Measurements from ENCODE around the gene ACTG1.

Gene ACTG1

GRCh38 chr17:81540676-81541027 lies 28.1 kb upstream of the ACTG1 start:
- Histone ChIP-seq H3K4me2 (ENCODE audit: low read length, poor library complexity, severe bottlenecking) (no peak overlapping the region), H2BK5ac (ENCODE audit: low read depth, low read length, poor library complexity, severe bottlenecking) (no peak overlapping the region), H3K18ac (ENCODE audit: low read depth in 1 of 2, low read length in 2 of 2) (no peak overlapping the region), H3K27me3 (ENCODE audit: control insufficient read depth in 1 of 2, insufficient read depth in 1 of 2, low read length in 2 of 2) (peaks cover 16 to 22% of the 10 kb centered on the region in 2 experiments), H3K9ac (ENCODE audit: low read length) (no peak overlapping the region), H3K23ac (ENCODE audit: low read length in 2 of 2) (no peak overlapping the region), H2BK120ac (ENCODE audit: low read depth, low read length) (no peak overlapping the region), H3K4me1 (ENCODE audit: control insufficient read depth, insufficient read depth, low read depth, low read length) (peaks cover 20% of the 10 kb centered on the region), H2AK5ac (ENCODE audit: low read length, severe bottlenecking) (no peak overlapping the region), H3K79me1 (replicated peaks; ENCODE audit: low read length, poor library complexity, severe bottlenecking) (peaks cover 5% of the 10 kb centered on the region), H3K14ac (ENCODE audit: low read length in 2 of 2) (no peak overlapping the region), H3K36me3 (ENCODE audit: control insufficient read depth in 1 of 2, insufficient read depth in 2 of 2, low read depth in 1 of 2, low read length in 2 of 2) (peaks cover 65 to 75% of the 10 kb centered on the region in 2 experiments), H3K9me3 (ENCODE audit: control insufficient read depth, low read length) (no peaks in the 10 kb centered on the region), H2AFZ (ENCODE audit: low read depth, low read length) (no peak overlapping the region), H2BK15ac (ENCODE audit: low read depth, poor library complexity, severe bottlenecking) (no peak overlapping the region), H3K27ac (ENCODE audit: low read length, poor library complexity, severe bottlenecking) (no peak overlapping the region), H3K4ac (ENCODE audit: low read depth in 1 of 2, low read length in 2 of 2) (no peak overlapping the region), H3K4me3 (ENCODE audit: insufficient read depth in 1 of 2, low read depth in 1 of 2, low read length in 2 of 2) (no peak overlapping the region), H4K8ac (ENCODE audit: low read length) (no peak overlapping the region), H2BK12ac (ENCODE audit: low read length in 2 of 2) (no peak overlapping the region), H4K91ac (ENCODE audit: low read length) (no peak overlapping the region)
- DNase-seq = no peak
- 97% methylated on average over 14 of the region's 14 CpGs for WGBS

- Histone ChIP-seq H3K18ac (ENCODE audit: low read depth in 1 of 2, low read length in 2 of 2) (no peak overlapping the region), H3K14ac (ENCODE audit: low read length in 2 of 2) (no peak overlapping the region), H3K4me1 (ENCODE audit: control insufficient read depth, insufficient read depth, low read depth, low read length) (peaks cover 20% of the 10 kb centered on the region), H2BK12ac (ENCODE audit: low read length in 2 of 2) (no peak overlapping the region), H3K79me1 (replicated peaks; ENCODE audit: low read length, poor library complexity, severe bottlenecking) (no peaks in the 10 kb centered on the region), H3K9ac (ENCODE audit: low read length) (no peak overlapping the region), H3K9me3 (ENCODE audit: control insufficient read depth, low read length) (no peaks in the 10 kb centered on the region), H2AK5ac (ENCODE audit: low read length, severe bottlenecking) (no peak overlapping the region), H3K23ac (ENCODE audit: low read length in 2 of 2) (no peak overlapping the region), H3K27ac (ENCODE audit: low read length, poor library complexity, severe bottlenecking) (no peak overlapping the region), H2BK120ac (ENCODE audit: low read depth, low read length) (no peak overlapping the region), H3K4me3 (ENCODE audit: insufficient read depth in 1 of 2, low read depth in 1 of 2, low read length in 2 of 2) (no peak overlapping the region), H2AFZ (ENCODE audit: low read depth, low read length) (no peak overlapping the region), H3K36me3 (ENCODE audit: control insufficient read depth in 1 of 2, insufficient read depth in 2 of 2, low read depth in 1 of 2, low read length in 2 of 2) (peaks cover 60 to 70% of the 10 kb centered on the region in 2 experiments), H4K8ac (ENCODE audit: low read length) (no peak overlapping the region), H3K4me2 (ENCODE audit: low read length, poor library complexity, severe bottlenecking) (no peak overlapping the region), H3K27me3 (ENCODE audit: control insufficient read depth in 1 of 2, insufficient read depth in 1 of 2, low read length in 2 of 2) (peaks cover 17 to 22% of the 10 kb centered on the region in 2 experiments), H4K91ac (ENCODE audit: low read length) (no peak overlapping the region), H3K4ac (ENCODE audit: low read depth in 1 of 2, low read length in 2 of 2) (no peak overlapping the region), H2BK5ac (ENCODE audit: low read depth, low read length, poor library complexity, severe bottlenecking) (no peak overlapping the region), H2BK15ac (ENCODE audit: low read depth, poor library complexity, severe bottlenecking) (no peak overlapping the region)
- no peak for DNase-seq
- 91% methylated on average over 28 of the region's 28 CpGs for WGBS
These were observed 27.5 kb upstream of the ACTG1 start for GRCh38 chr17:81539961-81540675.

- peaks cover 17 to 26% of the 10 kb centered on the region in 2 experiments for H3K27me3 ChIP-seq (ENCODE audit: control insufficient read depth in 1 of 2, insufficient read depth in 1 of 2, low read length in 2 of 2)
- no peak overlapping the region for H4K8ac ChIP-seq (ENCODE audit: low read length)
- no peak overlapping the region for H2BK120ac ChIP-seq (ENCODE audit: low read depth, low read length)
- H3K4me3 ChIP-seq (ENCODE audit: insufficient read depth in 1 of 2, low read depth in 1 of 2, low read length in 2 of 2) = no peak overlapping the region
- WGBS = 89% methylated on average over 10 of the region's 10 CpGs
- H2BK15ac ChIP-seq (ENCODE audit: low read depth, poor library complexity, severe bottlenecking) = peak overlapping the region; percentile 19
- no peak overlapping the region for H3K9ac ChIP-seq (ENCODE audit: low read length)
- no peak overlapping the region for H3K27ac ChIP-seq (ENCODE audit: low read length, poor library complexity, severe bottlenecking)
- no peak overlapping the region for H3K4ac ChIP-seq (ENCODE audit: low read depth in 1 of 2, low read length in 2 of 2)
- H4K91ac ChIP-seq (ENCODE audit: low read length) = no peak overlapping the region
- H3K9me3 ChIP-seq (ENCODE audit: control insufficient read depth, low read length) = no peaks in the 10 kb centered on the region
- H3K18ac ChIP-seq (ENCODE audit: low read depth in 1 of 2, low read length in 2 of 2) = no peak overlapping the region
- H2AK5ac ChIP-seq (ENCODE audit: low read length, severe bottlenecking) = no peak overlapping the region
- no peak overlapping the region for H3K4me2 ChIP-seq (ENCODE audit: low read length, poor library complexity, severe bottlenecking)
- H2BK5ac ChIP-seq (ENCODE audit: low read depth, low read length, poor library complexity, severe bottlenecking) = no peak overlapping the region
- H3K36me3 ChIP-seq (ENCODE audit: control insufficient read depth in 1 of 2, insufficient read depth in 2 of 2, low read depth in 1 of 2, low read length in 2 of 2) = peaks cover 55 to 64% of the 10 kb centered on the region in 2 experiments
- H3K23ac ChIP-seq (ENCODE audit: low read length in 2 of 2) = no peak overlapping the region
- no peak overlapping the region for H2AFZ ChIP-seq (ENCODE audit: low read depth, low read length)
- H2BK12ac ChIP-seq (ENCODE audit: low read length in 2 of 2) = no peak overlapping the region
- H3K14ac ChIP-seq (ENCODE audit: low read length in 2 of 2) = no peak overlapping the region
- no peak for DNase-seq
- peaks cover 20% of the 10 kb centered on the region for H3K4me1 ChIP-seq (ENCODE audit: control insufficient read depth, insufficient read depth, low read depth, low read length)
- H3K79me1 ChIP-seq (replicated peaks; ENCODE audit: low read length, poor library complexity, severe bottlenecking) = no peaks in the 10 kb centered on the region
These were observed 26.9 kb upstream of the ACTG1 start for GRCh38 chr17:81539571-81539900.

GRCh38 chr17:81538651-81539570 lies 26.3 kb upstream of the ACTG1 start:
- Histone ChIP-seq H2BK120ac (ENCODE audit: low read depth, low read length) (no peak overlapping the region), H2BK15ac (ENCODE audit: low read depth, poor library complexity, severe bottlenecking) (no peak overlapping the region), H2BK5ac (ENCODE audit: low read depth, low read length, poor library complexity, severe bottlenecking) (no peak overlapping the region), H3K36me3 (ENCODE audit: control insufficient read depth in 1 of 2, insufficient read depth in 2 of 2, low read depth in 1 of 2, low read length in 2 of 2) (peaks cover 49 to 58% of the 10 kb centered on the region in 2 experiments), H3K9me3 (ENCODE audit: control insufficient read depth, low read length) (no peaks in the 10 kb centered on the region), H4K91ac (ENCODE audit: low read length) (no peak overlapping the region), H3K4me3 (ENCODE audit: insufficient read depth in 1 of 2, low read depth in 1 of 2, low read length in 2 of 2) (no peak overlapping the region), H3K4me2 (ENCODE audit: low read length, poor library complexity, severe bottlenecking) (no peak overlapping the region), H2AFZ (ENCODE audit: low read depth, low read length) (no peak overlapping the region), H2AK5ac (ENCODE audit: low read length, severe bottlenecking) (no peak overlapping the region), H3K4ac (ENCODE audit: low read depth in 1 of 2, low read length in 2 of 2) (no peak overlapping the region), H3K27me3 (ENCODE audit: control insufficient read depth in 1 of 2, insufficient read depth in 1 of 2, low read length in 2 of 2) (peaks cover 20 to 33% of the 10 kb centered on the region in 2 experiments), H3K27ac (ENCODE audit: low read length, poor library complexity, severe bottlenecking) (no peak overlapping the region), H3K79me1 (replicated peaks; ENCODE audit: low read length, poor library complexity, severe bottlenecking) (no peaks in the 10 kb centered on the region), H4K8ac (ENCODE audit: low read length) (no peak overlapping the region), H3K18ac (ENCODE audit: low read depth in 1 of 2, low read length in 2 of 2) (no peak overlapping the region), H3K9ac (ENCODE audit: low read length) (no peak overlapping the region), H3K4me1 (ENCODE audit: control insufficient read depth, insufficient read depth, low read depth, low read length) (peaks cover 23% of the 10 kb centered on the region), H2BK12ac (ENCODE audit: low read length in 2 of 2) (no peak overlapping the region), H3K14ac (ENCODE audit: low read length in 2 of 2) (no peak overlapping the region), H3K23ac (ENCODE audit: low read length in 2 of 2) (no peak overlapping the region)
- no peak for DNase-seq
- 96% methylated on average over 26 of the region's 26 CpGs for WGBS

Measured in mesenchymal stem cell (in vitro differentiated cells and primary cell).